ENCODE measurements around the gene ACSL6. TPM values are rescaled to one million over a fixed set of nuclear protein-coding genes. Genes with fewer than 3 reads are reported as not detected.

Gene ACSL6
- total RNA-seq, 1 donor from 2014 or later = not detected

DNA sequence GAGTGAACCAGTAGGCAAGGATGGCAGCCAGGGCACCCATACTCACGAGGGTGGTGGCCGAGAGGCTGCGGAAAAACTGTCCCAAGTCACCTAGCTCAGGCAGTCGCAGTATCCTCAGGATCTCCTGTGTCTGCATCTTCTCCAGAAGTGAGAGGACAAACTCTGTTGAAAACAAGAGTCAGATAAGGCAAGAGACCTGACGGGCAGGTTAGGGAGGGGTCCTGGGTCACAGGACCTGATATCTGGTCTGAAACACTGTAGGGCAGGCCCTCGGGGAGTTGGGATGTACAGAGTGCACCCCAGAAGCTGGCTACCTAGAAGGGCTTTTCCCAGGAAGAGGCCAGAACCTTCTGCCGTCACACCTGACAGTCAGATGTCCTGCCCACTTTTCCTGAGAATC is 17.4 kb downstream of the ACSL6 start:
- peaks cover 20% of the 10 kb centered on the region for H3K4me1 Mint-ChIP-seq
- H3K36me3 ChIP-seq = no peaks in the 10 kb centered on the region

DNA sequence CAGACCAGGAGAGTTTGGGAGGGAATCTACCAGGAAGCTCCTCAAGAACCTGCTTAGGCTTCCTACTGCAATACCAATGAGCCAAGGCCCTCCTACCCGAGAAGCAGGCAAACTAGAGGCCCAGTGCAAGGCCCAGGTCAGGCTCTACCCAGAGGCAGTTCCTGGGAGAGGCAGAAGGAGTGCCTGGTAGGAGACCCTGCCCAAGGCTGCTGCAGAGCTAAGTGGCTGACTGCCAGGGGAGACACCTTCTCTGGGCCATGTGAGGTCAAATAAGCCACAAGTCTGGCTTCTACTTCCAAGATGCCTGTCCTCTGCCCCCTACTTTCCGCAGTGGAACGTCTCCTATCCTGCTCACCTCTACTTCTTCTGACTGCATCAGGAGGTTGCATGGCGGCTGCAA is 17.8 kb downstream of the ACSL6 start:
- H3K9ac ChIP-seq = no peak overlapping the region
- no peak overlapping the region for H3K27ac ChIP-seq
- H2AFZ ChIP-seq (replicated peaks) = no peak overlapping the region
- H3K4me1 ChIP-seq = peaks cover 4% of the 10 kb centered on the region
- Mint-ChIP-seq H3K9me3 (no peaks in the 10 kb centered on the region), H3K4me3 (no peak overlapping the region), H3K27me3 (ENCODE audit: insufficient read depth, low read depth) (peaks cover 4% of the 10 kb centered on the region), H3K27ac (no peak overlapping the region), H3K4me1 (peaks cover 15% of the 10 kb centered on the region), H3K36me3 (no peaks in the 10 kb centered on the region)
- no peak for DNase-seq (ENCODE audit: low spot score)
- TF ChIP-seq EZH2phosphoT487 (IDR thresholded peaks at IDR 0.05) = no peak
- no peak for TF ChIP-seq EZH2 (IDR thresholded peaks at IDR 0.05)
- TF ChIP-seq, protein P1, sequence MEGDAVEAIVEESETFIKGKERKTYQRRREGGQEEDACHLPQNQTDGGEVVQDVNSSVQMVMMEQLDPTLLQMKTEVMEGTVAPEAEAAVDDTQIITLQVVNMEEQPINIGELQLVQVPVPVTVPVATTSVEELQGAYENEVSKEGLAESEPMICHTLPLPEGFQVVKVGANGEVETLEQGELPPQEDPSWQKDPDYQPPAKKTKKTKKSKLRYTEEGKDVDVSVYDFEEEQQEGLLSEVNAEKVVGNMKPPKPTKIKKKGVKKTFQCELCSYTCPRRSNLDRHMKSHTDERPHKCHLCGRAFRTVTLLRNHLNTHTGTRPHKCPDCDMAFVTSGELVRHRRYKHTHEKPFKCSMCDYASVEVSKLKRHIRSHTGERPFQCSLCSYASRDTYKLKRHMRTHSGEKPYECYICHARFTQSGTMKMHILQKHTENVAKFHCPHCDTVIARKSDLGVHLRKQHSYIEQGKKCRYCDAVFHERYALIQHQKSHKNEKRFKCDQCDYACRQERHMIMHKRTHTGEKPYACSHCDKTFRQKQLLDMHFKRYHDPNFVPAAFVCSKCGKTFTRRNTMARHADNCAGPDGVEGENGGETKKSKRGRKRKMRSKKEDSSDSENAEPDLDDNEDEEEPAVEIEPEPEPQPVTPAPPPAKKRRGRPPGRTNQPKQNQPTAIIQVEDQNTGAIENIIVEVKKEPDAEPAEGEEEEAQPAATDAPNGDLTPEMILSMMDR (IDR thresholded peaks at IDR 0.05) = no peak
- H3K4me2 ChIP-seq = no peak overlapping the region
- no peaks in the 10 kb centered on the region for H4K20me1 ChIP-seq (ENCODE audit: low read depth)
- no peaks in the 10 kb centered on the region for H3K27me3 ChIP-seq
- no peaks in the 10 kb centered on the region for H3F3A ChIP-seq (ENCODE audit: low read depth)
- H3K9me3 ChIP-seq (ENCODE audit: low read depth) = no peaks in the 10 kb centered on the region
- no peak overlapping the region for H3K4me3 ChIP-seq
- no peaks in the 10 kb centered on the region for H3K36me3 ChIP-seq
- no peaks in the 10 kb centered on the region for H3K79me2 ChIP-seq (ENCODE audit: low read depth)

More for the DNA sequence above, 17.4 kb downstream of the ACSL6 start:
- Histone ChIP-seq H3K27me3 (no peaks in the 10 kb centered on the region), H3K79me2 (ENCODE audit: low read depth) (no peaks in the 10 kb centered on the region), H3K9ac (no peak overlapping the region), H3K4me1 (peaks cover 4% of the 10 kb centered on the region), H3K27ac (no peak overlapping the region), H3K9me3 (ENCODE audit: low read depth) (no peaks in the 10 kb centered on the region), H4K20me1 (ENCODE audit: low read depth) (no peaks in the 10 kb centered on the region), H3K4me2 (no peak overlapping the region), H3F3A (ENCODE audit: low read depth) (no peaks in the 10 kb centered on the region), H3K4me3 (no peak overlapping the region), H2AFZ (replicated peaks) (no peak overlapping the region)
- DNase-seq (ENCODE audit: low spot score) = no peak
- H3K36me3 Mint-ChIP-seq = no peaks in the 10 kb centered on the region
- TF ChIP-seq EZH2 (IDR thresholded peaks at IDR 0.05) = no peak
- TF ChIP-seq, protein P1 (IDR thresholded peaks at IDR 0.05) = no peak
- H3K4me3 Mint-ChIP-seq = no peak overlapping the region
- no peak overlapping the region for H3K27ac Mint-ChIP-seq
- H3K27me3 Mint-ChIP-seq (ENCODE audit: insufficient read depth, low read depth) = peaks cover 7% of the 10 kb centered on the region
- no peaks in the 10 kb centered on the region for H3K9me3 Mint-ChIP-seq

DNA sequence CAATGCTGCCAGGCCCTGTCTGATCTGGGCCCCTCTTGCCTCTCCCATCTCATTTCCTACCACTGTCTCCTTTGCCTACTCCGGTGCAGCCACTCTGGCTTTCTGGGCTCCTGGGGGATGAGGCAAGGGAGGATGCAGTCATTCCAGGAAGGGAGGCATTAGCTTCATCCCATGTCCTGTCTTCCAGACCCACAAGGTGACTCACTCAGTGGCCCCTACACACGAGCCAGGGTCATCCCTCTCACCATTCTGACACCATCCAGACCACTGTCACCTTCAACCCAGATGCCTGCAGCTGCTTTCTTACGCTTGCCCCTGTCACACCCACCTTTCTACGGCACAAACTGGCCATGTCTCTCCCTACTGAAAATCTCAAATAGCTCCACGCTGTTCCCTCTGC is 19.1 kb downstream of the ACSL6 start:
- H3K27me3 Mint-ChIP-seq (ENCODE audit: insufficient read depth, low read depth) = peaks cover 4% of the 10 kb centered on the region
- Histone ChIP-seq H3K27ac (no peak overlapping the region), H3K27me3 (no peaks in the 10 kb centered on the region), H2AFZ (replicated peaks) (no peak overlapping the region), H3K9ac (no peak overlapping the region), H3K36me3 (no peaks in the 10 kb centered on the region), H3K4me2 (no peak overlapping the region), H3K9me3 (ENCODE audit: low read depth) (no peaks in the 10 kb centered on the region), H4K20me1 (ENCODE audit: low read depth) (no peaks in the 10 kb centered on the region), H3K79me2 (ENCODE audit: low read depth) (no peaks in the 10 kb centered on the region), H3K4me3 (no peak overlapping the region), H3F3A (ENCODE audit: low read depth) (no peaks in the 10 kb centered on the region), H3K4me1 (peaks cover 4% of the 10 kb centered on the region)
- peaks cover 8% of the 10 kb centered on the region for H3K4me1 Mint-ChIP-seq
- H3K27ac Mint-ChIP-seq = no peak overlapping the region
- H3K9me3 Mint-ChIP-seq = no peaks in the 10 kb centered on the region
- H3K36me3 Mint-ChIP-seq = no peaks in the 10 kb centered on the region
- TF ChIP-seq, protein P1 (IDR thresholded peaks at IDR 0.05) = no peak
- TF ChIP-seq EZH2 (IDR thresholded peaks at IDR 0.05) (no peak), EZH2phosphoT487 (IDR thresholded peaks at IDR 0.05) (no peak)
- H3K4me3 Mint-ChIP-seq = no peak overlapping the region
- no peak for DNase-seq (ENCODE audit: low spot score)

All from neural progenitor cell (in vitro differentiated cells).